Peyer's patch (tissue), 4 donors: Measurements from ENCODE around the gene CXorf58.

Source experiments
- POLR2A ChIP-seq, 2 donors: fragments of 450-650 bp; IDR thresholded peaks; one replicate each; pipeline ENCODE4 v1.5.1; 2017; ENCODE audit warnings: antibody characterized with exemption in 2 of 2, mild to moderate bottlenecking in 2 of 2, moderate library complexity in 2 of 2
- TF ChIP-seq, protein P1 (sequence below), 6 experiments: fragments of 450-650 bp in 4 of 6; fragments of 200-600 bp in 2 of 6; sonication (generic) in 1 of 6; IDR thresholded peaks; one replicate each; pipeline ENCODE4 v1.5.1; 2017 to 2019; ENCODE audit warnings: antibody characterized with exemption in 6 of 6, mild to moderate bottlenecking in 3 of 6, moderate library complexity in 1 of 6

DNA sequence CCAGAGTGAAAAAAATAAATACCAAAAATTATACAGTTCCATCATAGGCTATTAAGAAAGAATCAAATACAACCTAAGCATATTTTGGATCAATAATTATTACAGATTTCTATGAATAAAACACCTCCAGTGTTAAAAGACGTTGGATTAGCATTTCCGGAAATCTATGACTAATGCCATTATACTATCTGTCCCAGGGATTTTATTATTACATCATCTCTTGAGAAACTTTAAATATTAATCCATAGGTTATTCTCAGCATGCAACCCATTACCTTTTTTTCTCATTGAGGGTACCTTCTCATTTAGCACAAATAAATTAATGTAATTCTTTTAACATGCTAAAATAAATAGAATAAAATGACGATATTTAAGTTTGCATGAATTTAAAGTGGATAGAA lies 44.6 kb downstream of the CXorf58 start:
- TF ChIP-seq, protein P1, sequence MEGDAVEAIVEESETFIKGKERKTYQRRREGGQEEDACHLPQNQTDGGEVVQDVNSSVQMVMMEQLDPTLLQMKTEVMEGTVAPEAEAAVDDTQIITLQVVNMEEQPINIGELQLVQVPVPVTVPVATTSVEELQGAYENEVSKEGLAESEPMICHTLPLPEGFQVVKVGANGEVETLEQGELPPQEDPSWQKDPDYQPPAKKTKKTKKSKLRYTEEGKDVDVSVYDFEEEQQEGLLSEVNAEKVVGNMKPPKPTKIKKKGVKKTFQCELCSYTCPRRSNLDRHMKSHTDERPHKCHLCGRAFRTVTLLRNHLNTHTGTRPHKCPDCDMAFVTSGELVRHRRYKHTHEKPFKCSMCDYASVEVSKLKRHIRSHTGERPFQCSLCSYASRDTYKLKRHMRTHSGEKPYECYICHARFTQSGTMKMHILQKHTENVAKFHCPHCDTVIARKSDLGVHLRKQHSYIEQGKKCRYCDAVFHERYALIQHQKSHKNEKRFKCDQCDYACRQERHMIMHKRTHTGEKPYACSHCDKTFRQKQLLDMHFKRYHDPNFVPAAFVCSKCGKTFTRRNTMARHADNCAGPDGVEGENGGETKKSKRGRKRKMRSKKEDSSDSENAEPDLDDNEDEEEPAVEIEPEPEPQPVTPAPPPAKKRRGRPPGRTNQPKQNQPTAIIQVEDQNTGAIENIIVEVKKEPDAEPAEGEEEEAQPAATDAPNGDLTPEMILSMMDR (IDR thresholded peaks at IDR 0.05) = no peak
- TF ChIP-seq POLR2A (IDR thresholded peaks at IDR 0.05) = no peak
